Pericardium fibroblast (primary cell): Measurements from ENCODE around the gene IGSF8. TPM values are rescaled to one million over a fixed set of nuclear protein-coding genes. Genes with fewer than 3 reads are reported as not detected.

Experiments used
- total RNA-seq: library from RNA; depleted of rRNA; stranded (reverse); fragments of >200 nt; gene quantifications from 2 replicates; pipeline ENCODE4 v1.2.3, GENCODE V29; 2015

IGSF8 gene
- total RNA-seq: 11.2 and 15.9 TPM in 2 replicates

GRCh38 chr1:160097911-160098851 lies at the start of gene IGSF8:
IGSF8 (minus strand) TSS chr1:160098619; CDS start chr1:160098472, 147 bp downstream.

GRCh38 chr1:160115545-160116282 lies 17.3 kb upstream of the IGSF8 start, which contains the start of gene ATP1A2:
ATP1A2 (plus strand) TSS chr1:160115759; CDS start chr1:160115862, 103 bp downstream.

GRCh38 chr1:160081261-160081936 lies 17.0 kb downstream of the IGSF8 start, which contains the start of gene KCNJ9:
KCNJ9 (plus strand) TSS chr1:160081538; CDS start chr1:160084031, 2,493 bp downstream.

GRCh38 chr1:160069460-160070231 lies 28.8 kb downstream of the IGSF8 start, which contains the start of gene KCNJ10:
KCNJ10 (minus strand) TSS chr1:160070160; CDS start chr1:160042532, 27,628 bp downstream.

Other genes with a start within 250 kb of the IGSF8 start
- 0.12 TPM in 1 of 2 replicates, not detected in the other for gene VSIG8, start 236.0 kb downstream of the IGSF8 start, total RNA-seq
- 0.12 TPM in 1 of 2 replicates, not detected in the other for gene CFAP45, start 198.5 kb downstream of the IGSF8 start, total RNA-seq
- 251 and 454 TPM in 2 replicates for gene TAGLN2, start 173.1 kb downstream of the IGSF8 start, total RNA-seq
- 0.09 and 2.0 TPM in 2 replicates for gene IGSF9, start 153.0 kb downstream of the IGSF8 start, total RNA-seq
- not detected in 2 replicates for gene SLAMF9, start 144.4 kb downstream of the IGSF8 start, total RNA-seq
- gene PIGM, start 66.6 kb downstream of the IGSF8 start, total RNA-seq: 2.3 TPM in 2 replicates
- gene KCNJ10, start 28.5 kb downstream of the IGSF8 start, total RNA-seq: 0.12 TPM in 1 of 2 replicates, not detected in the other
- gene KCNJ9, start 17.1 kb downstream of the IGSF8 start, total RNA-seq: 0.60 TPM in 1 of 2 replicates, not detected in the other
- gene ATP1A2, start 17.1 kb upstream of the IGSF8 start, total RNA-seq: 1.2 and 1.8 TPM in 2 replicates
- not detected in 2 replicates for gene ATP1A4, start 53.0 kb upstream of the IGSF8 start, total RNA-seq
- not detected in 2 replicates for gene CASQ1, start 92.0 kb upstream of the IGSF8 start, total RNA-seq
- 70.1 and 149 TPM in 2 replicates for gene PEA15, start 106.8 kb upstream of the IGSF8 start, total RNA-seq
- gene DCAF8, start 163.9 kb upstream of the IGSF8 start, total RNA-seq: 48.1 and 54.1 TPM in 2 replicates
- 31.9 and 48.5 TPM in 2 replicates for gene PEX19, start 186.5 kb upstream of the IGSF8 start, total RNA-seq
- 145 and 189 TPM in 2 replicates for gene COPA, start 244.6 kb upstream of the IGSF8 start, total RNA-seq
- 67.7 and 77.5 TPM in 2 replicates for gene NCSTN, start 244.8 kb upstream of the IGSF8 start, total RNA-seq